CD4-positive, alpha-beta T cell treated with Interleukin-1 beta for 1 hour (primary cell): ENCODE results near the gene SLC23A2.
A peak's percentile ranks its signal among the peaks of the same experiment; 100 is the strongest.

Source experiments
- DNase-seq, 2 donors: peaks; one replicate each; pipeline ENCODE4 v3.0.0-alpha.2; 2020 to 2022

Gene SLC23A2

GRCh38 chr20:4837760-4838159, 163.6 kb downstream of the SLC23A2 start:
- DNase-seq: no peak

GRCh38 chr20:4836935-4837334, 164.4 kb downstream of the SLC23A2 start:
- no peak for DNase-seq

GRCh38 chr20:4836473-4836872, 164.8 kb downstream of the SLC23A2 start:
- DNase-seq: no peak

GRCh38 chr20:4835244-4836177, 165.8 kb downstream of the SLC23A2 start:
- DNase-seq: no peak

GRCh38 chr20:4833074-4833728, 168.1 kb downstream of the SLC23A2 start:
- DNase-seq: no peak

- no peak for DNase-seq
Measured at GRCh38 chr20:4832469-4832868, 168.8 kb downstream of the SLC23A2 start.

- DNase-seq: no peak
Measured at GRCh38 chr20:4830696-4831095, 170.6 kb downstream of the SLC23A2 start.

GRCh38 chr20:4830259-4830658, 171.1 kb downstream of the SLC23A2 start:
- no peak for DNase-seq

- DNase-seq: peak in 1 of 2 donors; percentile 74
Measured at GRCh38 chr20:4829514-4830215, 171.6 kb downstream of the SLC23A2 start.

GRCh38 chr20:4828830-4829513, 172.3 kb downstream of the SLC23A2 start:
- no peak for DNase-seq

- DNase-seq: no peak
Measured at GRCh38 chr20:4821590-4821989, 179.7 kb downstream of the SLC23A2 start.

- no peak for DNase-seq
Measured at GRCh38 chr20:4820806-4821518, 180.3 kb downstream of the SLC23A2 start.

- no peak for DNase-seq
Measured at GRCh38 chr20:4819901-4820300, 181.4 kb downstream of the SLC23A2 start.

- no peak for DNase-seq
Measured at GRCh38 chr20:4817230-4817671, 184.1 kb downstream of the SLC23A2 start.

- peak in 1 of 2 donors; percentile 39 for DNase-seq
Measured at GRCh38 chr20:4815628-4816027, 185.7 kb downstream of the SLC23A2 start.

- DNase-seq: peak; percentile 90 to 93
Measured at GRCh38 chr20:4814696-4815252, 186.5 kb downstream of the SLC23A2 start.

- DNase-seq: peak; percentile 86 to 89
Measured at GRCh38 chr20:4813863-4814695, 187.2 kb downstream of the SLC23A2 start.

GRCh38 chr20:4813076-4813862, 188.0 kb downstream of the SLC23A2 start:
- DNase-seq: peak; percentile 37 to 75

GRCh38 chr20:4812641-4813075, 188.7 kb downstream of the SLC23A2 start:
- DNase-seq: peak; percentile 32 to 39

GRCh38 chr20:4812216-4812615, 189.1 kb downstream of the SLC23A2 start:
- DNase-seq: peak in 1 of 2 donors; percentile 40
